Smooth muscle cell (in vitro differentiated cells): ENCODE results near the gene SS18L1. TPM values are rescaled to one million over a fixed set of nuclear protein-coding genes. Genes with fewer than 3 reads are reported as not detected.

Experiments used
- DNase-seq: peaks from one replicate; lab custom pipeline; 2025; ENCODE audit not compliant: unreplicated experiment; lab: John Stamatoyannopoulos, UW
- H2AFZ ChIP-seq: fragments of 200-600 bp; sonication (generic); 2 replicates; pipeline ENCODE4 v1.6.0; 2016; ENCODE audit warnings: antibody characterized with exemption, low read depth, mild to moderate bottlenecking
- H3F3A ChIP-seq: fragments of 200-600 bp; sonication (generic); 2 replicates; pipeline ENCODE4 v1.6.0; 2017; ENCODE audit warnings: antibody characterized with exemption, low read depth
- H3K27ac ChIP-seq: fragments of 200-600 bp; sonication (generic); 2 replicates; pipeline ENCODE4 v1.5.1; 2016; ENCODE audit warnings: low read depth, mild to moderate bottlenecking
- H3K27me3 ChIP-seq: fragments of 200-600 bp; sonication (generic); 2 replicates; pipeline ENCODE4 v1.6.1; 2016; ENCODE audit warnings: low read depth, mild to moderate bottlenecking
- H3K36me3 ChIP-seq: fragments of 200-600 bp; sonication (generic); 2 replicates; pipeline ENCODE4 v1.5.1; 2016; ENCODE audit warnings: low read depth
- H3K4me1 ChIP-seq: fragments of 200-600 bp; sonication (generic); 2 replicates; pipeline ENCODE4 v1.5.1; 2016; ENCODE audit warnings: low read depth
- H3K4me2 ChIP-seq: fragments of 200-600 bp; sonication (generic); 2 replicates; pipeline ENCODE4 v1.6.0; 2016; ENCODE audit warnings: mild to moderate bottlenecking
- H3K4me3 ChIP-seq: fragments of 200-600 bp; sonication (generic); 2 replicates; pipeline ENCODE4 v1.5.1; 2016; ENCODE audit warnings: mild to moderate bottlenecking
- H3K79me2 ChIP-seq: fragments of 200-600 bp; sonication (generic); 2 replicates; pipeline ENCODE4 v1.6.0; 2016; ENCODE audit warnings: low read depth, mild to moderate bottlenecking
- H3K9ac ChIP-seq: fragments of 200-600 bp; sonication (generic); 2 replicates; pipeline ENCODE4 v1.6.0; 2016; ENCODE audit warnings: low read depth
- H3K9me3 ChIP-seq: fragments of 200-600 bp; sonication (generic); replicated peaks from 2 replicates; pipeline ENCODE4 v1.5.1; 2016; ENCODE audit warnings: low read depth
- H4K20me1 ChIP-seq: fragments of 200-600 bp; sonication (generic); 2 replicates; pipeline ENCODE4 v1.6.0; 2016; ENCODE audit warnings: low read depth
- CTCF ChIP-seq: fragments of 200-600 bp; sonication (generic); IDR thresholded peaks from 2 replicates; pipeline ENCODE4 v1.5.1; 2017; ENCODE audit warnings: borderline replicate concordance, mild to moderate bottlenecking, antibody characterized with exemption; ENCODE audit not compliant: insufficient read depth, poor library complexity, severe bottlenecking
- WGBS: methylation state at CpG from one replicate; pipeline ENCODE4 v1.1.7; 2016; ENCODE audit warnings: low lambda C conversion rate; 5-methylcytosine and 5-hydroxymethylcytosine counted together
- polyA plus RNA-seq: library from polyadenylated mRNA; unstranded; fragments of >200 nt; fragmentation: Nextera tagmentation; extraction: Ambion mirVana; gene quantifications from 2 replicates; pipeline ENCODE4 v1.2.1, GENCODE V29; 2016
- total RNA-seq: library from RNA; depleted of rRNA; stranded (reverse); fragments of >200 nt; gene quantifications from 2 replicates; pipeline ENCODE4 v1.2.3, GENCODE V29; 2014

The SS18L1 gene
- total and polyA plus RNA-seq, 2 experiments from 2014 or later, result 2.3 to 10.1 TPM

- H3K79me2 ChIP-seq, result peaks cover 41% of the 10 kb centered on the region
- peaks cover 11% of the 10 kb centered on the region for H3K4me1 ChIP-seq
- H3K4me3 ChIP-seq, result no peak overlapping the region
- H2AFZ ChIP-seq, result no peak overlapping the region
- no peak for TF ChIP-seq CTCF
- DNase-seq, result no peak
- 94% methylated on average over 11 of the region's 11 CpGs for WGBS
- H3K36me3 ChIP-seq, result no peaks in the 10 kb centered on the region
- peaks cover 80% of the 10 kb centered on the region for H4K20me1 ChIP-seq
- no peak overlapping the region for H3K27ac ChIP-seq
- peaks cover 61% of the 10 kb centered on the region for H3F3A ChIP-seq
- H3K9me3 ChIP-seq, result no peaks in the 10 kb centered on the region
- H3K4me2 ChIP-seq, result no peak overlapping the region
- H3K9ac ChIP-seq, result no peak overlapping the region
- no peaks in the 10 kb centered on the region for H3K27me3 ChIP-seq
Observed at GRCh38 chr20:62138204-62138543, 5.4 kb upstream of the SS18L1 start.

- H3K27me3 ChIP-seq, result no peaks in the 10 kb centered on the region
- no peak for TF ChIP-seq CTCF
- peaks cover 76% of the 10 kb centered on the region for H4K20me1 ChIP-seq
- H3K9me3 ChIP-seq, result no peaks in the 10 kb centered on the region
- peaks cover 11% of the 10 kb centered on the region for H3K4me1 ChIP-seq
- H2AFZ ChIP-seq, result no peak overlapping the region
- H3K27ac ChIP-seq, result no peak overlapping the region
- DNase-seq, result no peak
- H3K36me3 ChIP-seq, result no peaks in the 10 kb centered on the region
- peaks cover 61% of the 10 kb centered on the region for H3F3A ChIP-seq
- H3K4me2 ChIP-seq, result no peak overlapping the region
- H3K9ac ChIP-seq, result no peak overlapping the region
- no peak overlapping the region for H3K4me3 ChIP-seq
- WGBS, result 97% methylated on average over 10 of the region's 10 CpGs
- H3K79me2 ChIP-seq, result peaks cover 41% of the 10 kb centered on the region
Observed at GRCh38 chr20:62138912-62139311, 4.7 kb upstream of the SS18L1 start.

- DNase-seq, result no peak
- Histone ChIP-seq H3K79me2 (peaks cover 44% of the 10 kb centered on the region), H3K9me3 (no peaks in the 10 kb centered on the region), H3K27ac (no peak overlapping the region), H3K9ac (no peak overlapping the region), H3F3A (peaks cover 61% of the 10 kb centered on the region), H2AFZ (no peak overlapping the region), H4K20me1 (peaks cover 82% of the 10 kb centered on the region), H3K27me3 (no peaks in the 10 kb centered on the region), H3K4me1 (peaks cover 13% of the 10 kb centered on the region), H3K4me2 (no peak overlapping the region), H3K4me3 (no peak overlapping the region), H3K36me3 (no peaks in the 10 kb centered on the region)
- WGBS, result 97% methylated on average over 13 of the region's 13 CpGs
- no peak for TF ChIP-seq CTCF
Observed at GRCh38 chr20:62139636-62140035, 3.9 kb upstream of the SS18L1 start.

GRCh38 chr20:62141043-62141396, 2.5 kb upstream of the SS18L1 start:
- no peak overlapping the region for H3K9ac ChIP-seq
- peaks cover 48% of the 10 kb centered on the region for H3F3A ChIP-seq
- H3K4me1 ChIP-seq, result peaks cover 18% of the 10 kb centered on the region
- H3K27me3 ChIP-seq, result no peaks in the 10 kb centered on the region
- 96% methylated on average over 7 of the region's 7 CpGs for WGBS
- H3K79me2 ChIP-seq, result peaks cover 58% of the 10 kb centered on the region
- H3K9me3 ChIP-seq, result no peaks in the 10 kb centered on the region
- H3K4me3 ChIP-seq, result peak overlapping the region; percentile 65
- peak overlapping the region; percentile 88 for H3K4me2 ChIP-seq
- H3K27ac ChIP-seq, result peak overlapping the region; percentile 36
- no peak for TF ChIP-seq CTCF
- H4K20me1 ChIP-seq, result peaks cover 86% of the 10 kb centered on the region
- no peaks in the 10 kb centered on the region for H3K36me3 ChIP-seq
- no peak for DNase-seq
- H2AFZ ChIP-seq, result no peak overlapping the region
